GM23338 (cell line): Measurements from ENCODE around the gene PRKCI. TPM values are rescaled to one million over a fixed set of nuclear protein-coding genes. Genes with fewer than 3 reads are reported as not detected.

Experiments used
- ATAC-seq: fragments of 200-7000 bp; cut with Tn5 transposase; 3 replicates; pipeline ENCODE4 v1.9.1; 2020
- DNase-seq: peaks from one replicate; pipeline ENCODE4 v3.0.0-alpha.2; 2015; ENCODE audit warnings: low spot score
- H2AFZ ChIP-seq: fragments of 200-600 bp; sonication (generic); 2 replicates; pipeline ENCODE4 v1.8.0; 2016; ENCODE audit warnings: antibody characterized with exemption, mild to moderate bottlenecking, moderate library complexity
- H3F3A ChIP-seq: fragments of 200-600 bp; sonication (generic); replicated peaks from 2 replicates; pipeline ENCODE4 v1.8.0; 2017; ENCODE audit warnings: antibody characterized with exemption, mixed run types, low read depth
- H3K27ac ChIP-seq: fragments of 200-600 bp; sonication (generic); 2 replicates; pipeline ENCODE4 v1.6.1; 2016; ENCODE audit warnings: low read depth
- H3K27me3 ChIP-seq: fragments of 200-600 bp; sonication (generic); 2 replicates; pipeline ENCODE4 v1.8.0; 2016; ENCODE audit warnings: mild to moderate bottlenecking, mixed run types, moderate library complexity; ENCODE audit not compliant: insufficient read depth
- H3K36me3 ChIP-seq: fragments of 200-600 bp; sonication (generic); 2 replicates; pipeline ENCODE4 v1.8.0; 2016; ENCODE audit warnings: mild to moderate bottlenecking; ENCODE audit not compliant: insufficient read depth
- H3K4me1 ChIP-seq: fragments of 200-600 bp; sonication (generic); 2 replicates; pipeline ENCODE4 v1.8.0; 2016; ENCODE audit warnings: mild to moderate bottlenecking, moderate library complexity; ENCODE audit not compliant: insufficient read depth
- H3K4me2 ChIP-seq: fragments of 200-600 bp; sonication (generic); 2 replicates; pipeline ENCODE4 v1.7.1; 2017; ENCODE audit warnings: mixed run types
- H3K4me3 ChIP-seq: fragments of 200-600 bp; sonication (generic); 2 replicates; pipeline ENCODE4 v1.6.1; 2016; ENCODE audit warnings: mixed run types
- H3K79me2 ChIP-seq: fragments of 200-600 bp; sonication (generic); replicated peaks from 2 replicates; pipeline ENCODE4 v1.8.0; 2017; ENCODE audit warnings: mild to moderate bottlenecking; ENCODE audit not compliant: insufficient read depth
- H3K9me2 ChIP-seq: fragments of 200-600 bp; sonication (generic); 2 replicates; pipeline ENCODE4 v1.8.0; 2017; ENCODE audit not compliant: insufficient read depth
- H4K20me1 ChIP-seq: fragments of 200-600 bp; sonication (generic); replicated peaks from 2 replicates; pipeline ENCODE4 v1.8.0; 2017; ENCODE audit warnings: mild to moderate bottlenecking; ENCODE audit not compliant: insufficient read depth
- H3K27ac Mint-ChIP-seq: 2 replicates; pipeline ENCODE4 v1.8.0; 2020; ENCODE audit warnings: inconsistent platforms, mild to moderate bottlenecking, moderate library complexity, mixed read lengths
- H3K27me3 Mint-ChIP-seq: 3 replicates; pipeline ENCODE4 v1.8.0; 2022; ENCODE audit warnings: low read depth, mild to moderate bottlenecking, moderate library complexity, mixed read lengths, inconsistent platforms; ENCODE audit not compliant: insufficient read depth, poor library complexity
- H3K36me3 Mint-ChIP-seq: 3 replicates; pipeline ENCODE4 v1.8.0; 2021; ENCODE audit warnings: low read depth, mild to moderate bottlenecking, inconsistent platforms, moderate library complexity, mixed read lengths
- H3K4me1 Mint-ChIP-seq: 3 replicates; pipeline ENCODE4 v1.8.0; 2020; ENCODE audit warnings: mild to moderate bottlenecking, inconsistent platforms, mixed read lengths
- H3K4me3 Mint-ChIP-seq: 3 replicates; pipeline ENCODE4 v1.8.0; 2021; ENCODE audit warnings: moderate library complexity, mild to moderate bottlenecking, inconsistent platforms, mixed read lengths
- H3K9me3 Mint-ChIP-seq: 3 replicates; pipeline ENCODE4 v1.8.0; 2020; ENCODE audit warnings: moderate library complexity, mild to moderate bottlenecking, inconsistent platforms, mixed read lengths
- CREB1 ChIP-seq: fragments of 250-450 bp; sonication (Bioruptor Pico); IDR thresholded peaks from 2 replicates; pipeline ENCODE4 v1.5.0; 2020; ENCODE audit warnings: low read depth, mild to moderate bottlenecking, moderate library complexity
- CTCF ChIP-seq, 2 experiments: fragments of 200-600 bp in 1 of 2; sonication (generic) in 1 of 2; conservative IDR thresholded peaks; 2 replicates each; pipeline versions ENCODE4 v1.5.1 to v1.6.1; 2016 to 2017; ENCODE audit warnings: antibody characterized with exemption in 2 of 2, low read depth in 2 of 2, mild to moderate bottlenecking in 2 of 2, moderate library complexity in 1 of 2
- ETS1 ChIP-seq: IDR thresholded peaks from 2 replicates; pipeline ENCODE4 v1.6.1; 2016; ENCODE audit warnings: antibody characterized with exemption
- EZH2 ChIP-seq: fragments of 200-600 bp; sonication (generic); IDR thresholded peaks from one replicate; pipeline ENCODE4 v1.8.0; 2017; ENCODE audit warnings: antibody characterized with exemption, mild to moderate bottlenecking, low read depth; ENCODE audit not compliant: unreplicated experiment
- EZH2phosphoT487 ChIP-seq: fragments of 200-600 bp; sonication (generic); IDR thresholded peaks from one replicate; pipeline ENCODE4 v1.8.1; 2018; ENCODE audit warnings: antibody characterized with exemption; ENCODE audit not compliant: unreplicated experiment
- JUNB ChIP-seq: IDR thresholded peaks from one replicate; pipeline ENCODE4 v1.6.1; 2016; ENCODE audit warnings: antibody characterized with exemption; ENCODE audit not compliant: unreplicated experiment
- NANOG ChIP-seq: IDR thresholded peaks from 2 replicates; pipeline ENCODE4 v1.6.1; 2016; ENCODE audit warnings: antibody characterized with exemption, borderline replicate concordance
- POLR2AphosphoS5 ChIP-seq: IDR thresholded peaks from 2 replicates; pipeline ENCODE4 v1.6.1; 2016; ENCODE audit warnings: antibody characterized with exemption, low read depth
- REST ChIP-seq: IDR thresholded peaks from one replicate; pipeline ENCODE4 v1.6.1; 2018; ENCODE audit warnings: antibody characterized with exemption; ENCODE audit not compliant: unreplicated experiment
- STAT1 ChIP-seq: IDR thresholded peaks from one replicate; pipeline ENCODE4 v1.6.1; 2016; ENCODE audit warnings: antibody characterized with exemption; ENCODE audit not compliant: unreplicated experiment
- ZNF331 ChIP-seq: fragments of 250-450 bp; sonication (Bioruptor Pico); IDR thresholded peaks from 2 replicates; pipeline ENCODE4 v1.5.0; 2020; ENCODE audit warnings: low read depth, mild to moderate bottlenecking, moderate library complexity
- ZNF462 ChIP-seq: fragments of 250-450 bp; sonication (Bioruptor Pico); IDR thresholded peaks from 2 replicates; pipeline ENCODE4 v1.5.0; 2020; ENCODE audit warnings: mild to moderate bottlenecking, moderate library complexity
- polyA plus RNA-seq: library from polyadenylated mRNA; unstranded; fragments of >200 nt; fragmentation: Nextera tagmentation; extraction: Ambion mirVana; gene quantifications from 2 replicates; pipeline ENCODE4 v1.2.1, GENCODE V29; 2016
- total RNA-seq: library from RNA; depleted of rRNA; stranded (reverse); fragments of >200 nt; shearing (Covaris generic); gene quantifications from 2 replicates; pipeline ENCODE4 v1.2.3, GENCODE V29; 2014

The PRKCI gene
- total and polyA plus RNA-seq, 2 experiments from 2014 or later, result 58.0 to 119 TPM

- no peak for TF ChIP-seq NANOG
- no peak for TF ChIP-seq ETS1
- TF ChIP-seq ZNF331 (CRISPR knock-in tag), result no peak
Observed at GRCh38 chr3:170204509-170204908, 17.7 kb upstream of the PRKCI start (continued).

- Histone ChIP-seq H4K20me1 (no peaks in the 10 kb centered on the region), H3K27me3 (no peaks in the 10 kb centered on the region)
- H3K27me3 Mint-ChIP-seq, result peaks cover 7% of the 10 kb centered on the region
- TF ChIP-seq REST, result no peak
- no peak for TF ChIP-seq CTCF (conservative IDR thresholded peaks at IDR 0.05; ENCODE audit: low read depth in 2 of 2)
- no peak for TF ChIP-seq EZH2phosphoT487
- TF ChIP-seq CREB1 (CRISPR knock-in tag), result no peak
- no peak for TF ChIP-seq JUNB
- TF ChIP-seq ZNF462 (CRISPR knock-in tag), result no peak
- TF ChIP-seq EZH2, result no peak
- TF ChIP-seq ETS1, result no peak
- no peak for TF ChIP-seq STAT1
- TF ChIP-seq ZNF331 (CRISPR knock-in tag), result no peak
- no peak for TF ChIP-seq POLR2AphosphoS5
Observed at GRCh38 chr3:170205302-170205701, 16.9 kb upstream of the PRKCI start.

More at GRCh38 chr3:170205302-170205701, 16.9 kb upstream of the PRKCI start:
- Mint-ChIP-seq H3K4me1 (peaks cover 7% of the 10 kb centered on the region), H3K4me3 (no peak overlapping the region), H3K27ac (no peak overlapping the region), H3K36me3 (no peaks in the 10 kb centered on the region), H3K9me3 (peaks cover 3% of the 10 kb centered on the region; the same call in 1 of the 3 replicates)
- Histone ChIP-seq H3F3A (no peaks in the 10 kb centered on the region), H2AFZ (no peak overlapping the region), H3K4me3 (no peak overlapping the region), H3K9me2 (no peaks in the 10 kb centered on the region), H3K4me1 (0 out of 2 replicates have a peak, but pooled peaks cover 5% of the 10 kb centered on the region), H3K36me3 (no peaks in the 10 kb centered on the region), H3K27ac (no peak overlapping the region), H3K79me2 (no peaks in the 10 kb centered on the region), H3K4me2 (no peak overlapping the region)
- DNase-seq, result no peak
- ATAC-seq, result no peak
